A549 (cell line): ENCODE measurements around the gene ARSK. TPM values are rescaled to one million over a fixed set of nuclear protein-coding genes. Genes with fewer than 3 reads are reported as not detected.

Experiments used
- ATAC-seq, 2 experiments: fragments of 200-7000 bp in 1 of 2; fragments of >200 bp in 1 of 2; cut with Nextera tagmentation in 1 of 2; cut with Tn5 transposase in 1 of 2; 3 replicates each; pipeline versions ENCODE4 v1.8.0 to v1.9.1; 2018 to 2020; ENCODE audit warnings: mild to moderate bottlenecking in 1 of 2, moderate library complexity in 1 of 2
- CTCF ChIA-PET: fragments of 300-600 bp; sonication (Branson Sonifier 250); formaldehyde crosslinking; extraction: SDS; loops from one replicate; lab custom pipeline; 2021; ENCODE audit warnings: antibody characterized with exemption, inconsistent platforms; lab: Yijun Ruan, JAX
- POLR2A ChIA-PET: fragments of 350-600 bp; formaldehyde crosslinking; extraction: SDS; loops from one replicate; lab custom pipeline; 2021; ENCODE audit warnings: antibody characterized with exemption, inconsistent platforms; lab: Yijun Ruan, JAX
- DNase-seq, 2 experiments: peaks; one replicate each; pipeline versions ENCODE4 v3.0.0 to v3.0.0-alpha.2; 2011 to 2016; ENCODE audit warnings: low read depth in 1 of 2, low spot score in 1 of 2
- FAIRE-seq: peaks from 2 replicates; lab custom pipeline; 2011; peaks lifted over from hg19 to GRCh38; lab: Jason Lieb, UNC
- H3K27ac ChIP-seq, 2 experiments: fragments of >200 bp; sonication (Bioruptor Twin); formaldehyde crosslinking; 3 replicates each; pipeline ENCODE4 v1.5.1; 2016 to 2017
- H3K4me1 ChIP-seq: fragments of >200 bp; sonication (Bioruptor Twin); formaldehyde crosslinking; 3 replicates; pipeline ENCODE4 v1.6.1; 2016
- H3K4me2 ChIP-seq: fragments of >200 bp; sonication (Bioruptor Twin); formaldehyde crosslinking; 3 replicates; pipeline ENCODE4 v1.6.1; 2016
- H3K4me3 ChIP-seq: fragments of >200 bp; sonication (Bioruptor Twin); formaldehyde crosslinking; 3 replicates; pipeline ENCODE4 v1.5.1; 2016
- H3K9me3 ChIP-seq: fragments of >200 bp; sonication (Bioruptor Twin); formaldehyde crosslinking; 3 replicates; pipeline ENCODE4 v1.6.1; 2016
- ATOH8 ChIP-seq: fragments of 250-450 bp; sonication (Bioruptor Pico); IDR thresholded peaks from 2 replicates; pipeline ENCODE4 v1.5.0; 2020; ENCODE audit warnings: low read depth, mild to moderate bottlenecking, moderate library complexity
- CBX8 ChIP-seq: fragments of 200-600 bp; sonication (generic); IDR thresholded peaks from 2 replicates; pipeline ENCODE4 v1.6.1; 2016
- CHD2 ChIP-seq: fragments of 150-350 bp; IDR thresholded peaks from 2 replicates; pipeline ENCODE4 v1.6.1; 2014; ENCODE audit warnings: low read length; ENCODE audit not compliant: partially characterized antibody
- CHD4 ChIP-seq: fragments of 200-600 bp; sonication (generic); IDR thresholded peaks from 2 replicates; pipeline ENCODE4 v1.6.1; 2016; ENCODE audit warnings: antibody characterized with exemption, mild to moderate bottlenecking, borderline replicate concordance
- ELK1 ChIP-seq: fragments of 150-350 bp; IDR thresholded peaks from 2 replicates; pipeline ENCODE4 v1.6.1; 2014; ENCODE audit warnings: low read depth, mild to moderate bottlenecking, low read length
- ESRRA ChIP-seq: fragments of 150-350 bp; IDR thresholded peaks from 2 replicates; pipeline ENCODE4 v1.6.1; 2014; ENCODE audit warnings: mild to moderate bottlenecking, low read length, borderline replicate concordance
- FOSB ChIP-seq: fragments of 250-450 bp; sonication (Bioruptor Pico); IDR thresholded peaks from 2 replicates; pipeline ENCODE4 v1.5.0; 2020; ENCODE audit warnings: mild to moderate bottlenecking, moderate library complexity
- FOXS1 ChIP-seq: fragments of 250-450 bp; sonication (Bioruptor Pico); IDR thresholded peaks from 2 replicates; pipeline ENCODE4 v1.5.0; 2020; ENCODE audit warnings: mild to moderate bottlenecking, moderate library complexity
- HEYL ChIP-seq: fragments of 250-450 bp; sonication (Bioruptor Pico); IDR thresholded peaks from 2 replicates; pipeline ENCODE4 v1.8.0; 2021; ENCODE audit warnings: mild to moderate bottlenecking, moderate library complexity
- HOXA7 ChIP-seq: fragments of 250-450 bp; sonication (Bioruptor Pico); IDR thresholded peaks from 2 replicates; pipeline ENCODE4 v1.5.0; 2020; ENCODE audit warnings: mild to moderate bottlenecking, moderate library complexity
- HOXB13 ChIP-seq: fragments of 250-450 bp; sonication (Bioruptor Pico); IDR thresholded peaks from 2 replicates; pipeline ENCODE4 v1.5.0; 2020; ENCODE audit warnings: low read depth, mild to moderate bottlenecking, moderate library complexity
- JUN ChIP-seq, 2 experiments: fragments of >200 bp; sonication (Bioruptor Twin); formaldehyde crosslinking; IDR thresholded peaks; 2 replicates in 1 of 2; 3 replicates in 1 of 2; pipeline ENCODE4 v1.6.1; 2016 to 2017
- JUNB ChIP-seq: fragments of >200 bp; sonication (Bioruptor Twin); formaldehyde crosslinking; IDR thresholded peaks from 2 replicates; pipeline ENCODE4 v1.6.1; 2016
- KDM1A ChIP-seq: fragments of 200-600 bp; sonication (generic); IDR thresholded peaks from 2 replicates; pipeline ENCODE4 v1.6.1; 2016; ENCODE audit warnings: low read depth, mild to moderate bottlenecking
- MAX ChIP-seq: IDR thresholded peaks from 2 replicates; pipeline ENCODE4 v1.6.1; 2012
- MAZ ChIP-seq: fragments of 150-350 bp; IDR thresholded peaks from 2 replicates; pipeline ENCODE4 v1.6.1; 2014; ENCODE audit warnings: antibody characterized with exemption, low read depth, low read length, borderline replicate concordance
- NR3C1 ChIP-seq: fragments of >200 bp; sonication (Bioruptor Twin); formaldehyde crosslinking; IDR thresholded peaks from 3 replicates; pipeline ENCODE4 v1.6.1; 2017
- POLR2A ChIP-seq: IDR thresholded peaks from 2 replicates; pipeline ENCODE4 v1.6.1; 2012; ENCODE audit warnings: mild to moderate bottlenecking, low read length
- RARB ChIP-seq: fragments of 250-450 bp; sonication (Bioruptor Pico); IDR thresholded peaks from 2 replicates; pipeline ENCODE4 v1.8.0; 2021; ENCODE audit warnings: mild to moderate bottlenecking, moderate library complexity
- RCOR1 ChIP-seq: fragments of 150-350 bp; IDR thresholded peaks from 2 replicates; pipeline ENCODE4 v1.6.1; 2014; ENCODE audit warnings: antibody characterized with exemption, low read length, low read depth
- TFCP2L1 ChIP-seq: fragments of 250-450 bp; sonication (Bioruptor Pico); IDR thresholded peaks from 2 replicates; pipeline ENCODE4 v1.5.0; 2021; ENCODE audit warnings: mild to moderate bottlenecking
- USF2 ChIP-seq: fragments of 450-650 bp; IDR thresholded peaks from 2 replicates; pipeline ENCODE4 v1.6.1; 2014; ENCODE audit warnings: antibody characterized with exemption
- ZNF302 ChIP-seq: fragments of 250-450 bp; sonication (Bioruptor Pico); IDR thresholded peaks from 2 replicates; pipeline ENCODE4 v1.9.0; 2021; ENCODE audit warnings: inconsistent platforms, mild to moderate bottlenecking, moderate library complexity
- ZSCAN20 ChIP-seq: fragments of 250-450 bp; sonication (Bioruptor Pico); IDR thresholded peaks from 2 replicates; pipeline ENCODE4 v1.8.0; 2022; ENCODE audit warnings: mild to moderate bottlenecking, moderate library complexity
- WGBS: methylation state at CpG from one replicate; pipeline ENCODE4 v1.1.6; 2017; ENCODE audit errors: missing lambda C conversion rate; 5-methylcytosine and 5-hydroxymethylcytosine counted together
- polyA plus RNA-seq, 4 experiments: library from polyadenylated mRNA; depleted of rRNA in 3 of 4; stranded (reverse); fragments of >200 nt; fragmentation: RNase III in 1 of 4; extraction: RNeasy Plus Mini Kit Qiagen cat#74134 plus additional on column Dnase treatment in 1 of 4; gene quantifications; 2 replicates in 3 of 4; 3 replicates in 1 of 4; pipeline ENCODE4 v1.2.3, GENCODE V29; 2011 to 2017

ARSK gene
- polyA plus RNA-seq, 2 of the 4 experiments (the other 2 are of a cell fraction): 7.0 to 14.0 TPM

GRCh38 chr5:95533761-95534160 is 21.1 kb upstream of the ARSK start (continued):
- TF ChIP-seq USF2 (no peak), NR3C1 (no peak), MAZ (no peak)
- TF ChIP-seq, all 56 proteins: peak for 0

- Histone ChIP-seq H3K4me1 (no peaks in the 10 kb centered on the region), H3K9me3 (no peaks in the 10 kb centered on the region), H3K4me3 (no peak overlapping the region), H3K4me2 (no peak overlapping the region), H3K27ac (no peak overlapping the region)
- ATAC-seq (no peak), FAIRE-seq (no peak), DNase-seq (no peak)
- CTCF ChIA-PET: no interaction called here
- POLR2A ChIA-PET: no interaction called here
- 89% methylated on average over 2 of the region's 2 CpGs for WGBS
- no peak for TF ChIP-seq MAX
- no peak for TF ChIP-seq CHD2
- TF ChIP-seq ATOH8 (CRISPR knock-in tag): no peak
- TF ChIP-seq MAZ: no peak
- TF ChIP-seq ESRRA: no peak
- TF ChIP-seq KDM1A: no peak
Measured at GRCh38 chr5:95537501-95537900, 17.4 kb upstream of the ARSK start.

- CTCF ChIA-PET: no interaction called here
- ATAC-seq: no peak
- Histone ChIP-seq H3K9me3 (no peaks in the 10 kb centered on the region), H3K4me2 (no peak overlapping the region), H3K27ac (no peak overlapping the region), H3K4me3 (no peak overlapping the region), H3K4me1 (no peaks in the 10 kb centered on the region)
- POLR2A ChIA-PET: interaction anchor here (1.5 kb wide), 1 partner anchor 12 kb away, joined by 5 read pairs; the partner anchor contains the start of genes ARSK and SKIC3
- no peak for TF ChIP-seq ZSCAN20 (CRISPR knock-in tag)
- no peak for TF ChIP-seq MAX
- no peak for TF ChIP-seq KDM1A
- DNase-seq: no peak
- 77% methylated on average over 3 of the region's 3 CpGs for whole genome bisulfite sequencing
- FAIRE-seq: no peak
Measured at GRCh38 chr5:95543017-95543705, 11.7 kb upstream of the ARSK start.

GRCh38 chr5:95549030-95549429 is 5.9 kb upstream of the ARSK start:
- no peak overlapping the region for H3K4me3 ChIP-seq
- FAIRE-seq (no peak), ATAC-seq (no peak), DNase-seq (no peak)
- no peak overlapping the region for H3K27ac ChIP-seq
- TF ChIP-seq CBX8 (no peak), TFCP2L1 (CRISPR knock-in tag) (no peak), JUNB (no peak), HEYL (no peak), POLR2A (no peak), JUN (IDR thresholded peaks at IDR 0.05) (no peak), ATOH8 (CRISPR knock-in tag) (no peak), RCOR1 (no peak), NR3C1 (no peak), CHD4 (no peak), HOXA7 (CRISPR knock-in tag) (no peak), MAX (no peak), ZNF302 (no peak), RARB (CRISPR knock-in tag) (no peak), FOXS1 (CRISPR knock-in tag) (no peak), FOSB (CRISPR knock-in tag) (no peak), HOXB13 (no peak), ELK1 (no peak)
- peaks cover 5% of the 10 kb centered on the region; the same call in 2 of the 3 replicates for H3K4me1 ChIP-seq
- POLR2A ChIA-PET: no interaction called here
- H3K9me3 ChIP-seq: no peaks in the 10 kb centered on the region
- CTCF ChIA-PET: no interaction called here
- H3K4me2 ChIP-seq: no peak overlapping the region
